Activated CD8-positive, alpha-beta memory T cell treated with anti-CD3 and anti-CD28 coated beads for 48 hours (primary cell): ENCODE measurements around the gene EMSY.

ENCODE experiments used
- DNase-seq, 3 experiments: peaks; one replicate each; pipeline ENCODE4 v3.0.0-alpha.2; 2020; ENCODE audit warnings: low read depth in 2 of 3, low spot score in 2 of 3

The EMSY gene

GRCh38 chr11:76523147-76523546 is 78.3 kb downstream of the EMSY start:
- DNase-seq = no peak

GRCh38 chr11:76523786-76524436 is 79.1 kb downstream of the EMSY start:
- no peak for DNase-seq

GRCh38 chr11:76524461-76524860 is 79.6 kb downstream of the EMSY start:
- DNase-seq = no peak

DNA sequence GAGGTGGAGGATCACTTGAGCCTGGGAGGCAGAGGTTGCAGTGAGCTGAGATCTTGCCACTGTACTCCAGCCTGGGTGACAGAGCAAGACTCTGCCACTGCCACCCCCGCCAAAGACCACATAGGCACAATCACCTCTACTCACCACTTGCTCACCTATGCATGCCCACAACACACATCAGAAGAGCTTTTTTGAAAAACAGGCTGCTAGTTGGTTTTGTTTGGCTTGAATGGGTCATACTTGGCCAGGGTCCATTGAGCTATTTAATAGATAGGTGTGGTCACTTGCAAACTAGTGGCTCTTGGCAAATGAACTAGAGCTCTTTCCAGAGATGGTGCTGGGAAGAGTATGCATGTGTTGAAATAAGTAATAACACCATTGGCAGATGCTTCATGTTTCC is 80.1 kb downstream of the EMSY start:
- DNase-seq = no peak

DNA sequence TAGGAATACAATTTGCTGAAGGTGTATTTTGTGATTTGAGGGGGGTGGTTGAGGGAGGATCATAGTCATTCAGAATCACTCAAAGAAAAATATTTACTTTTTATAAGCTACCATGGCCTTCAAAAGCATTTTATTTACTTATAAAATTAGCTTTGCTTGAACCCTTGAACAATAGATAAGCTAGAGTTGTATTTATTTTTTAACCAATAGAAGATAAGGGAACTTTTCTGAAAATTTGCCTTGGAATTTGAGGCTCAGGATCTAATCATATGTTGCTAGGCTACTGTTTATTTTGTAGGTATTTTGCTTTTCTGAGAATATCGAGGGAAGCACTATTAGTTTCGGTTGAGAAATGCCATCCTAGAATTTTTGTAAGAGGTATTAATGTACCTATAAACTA is 82.1 kb downstream of the EMSY start:
- no peak for DNase-seq

GRCh38 chr11:76542436-76542835 is 97.6 kb downstream of the EMSY start:
- DNase-seq = no peak

DNA sequence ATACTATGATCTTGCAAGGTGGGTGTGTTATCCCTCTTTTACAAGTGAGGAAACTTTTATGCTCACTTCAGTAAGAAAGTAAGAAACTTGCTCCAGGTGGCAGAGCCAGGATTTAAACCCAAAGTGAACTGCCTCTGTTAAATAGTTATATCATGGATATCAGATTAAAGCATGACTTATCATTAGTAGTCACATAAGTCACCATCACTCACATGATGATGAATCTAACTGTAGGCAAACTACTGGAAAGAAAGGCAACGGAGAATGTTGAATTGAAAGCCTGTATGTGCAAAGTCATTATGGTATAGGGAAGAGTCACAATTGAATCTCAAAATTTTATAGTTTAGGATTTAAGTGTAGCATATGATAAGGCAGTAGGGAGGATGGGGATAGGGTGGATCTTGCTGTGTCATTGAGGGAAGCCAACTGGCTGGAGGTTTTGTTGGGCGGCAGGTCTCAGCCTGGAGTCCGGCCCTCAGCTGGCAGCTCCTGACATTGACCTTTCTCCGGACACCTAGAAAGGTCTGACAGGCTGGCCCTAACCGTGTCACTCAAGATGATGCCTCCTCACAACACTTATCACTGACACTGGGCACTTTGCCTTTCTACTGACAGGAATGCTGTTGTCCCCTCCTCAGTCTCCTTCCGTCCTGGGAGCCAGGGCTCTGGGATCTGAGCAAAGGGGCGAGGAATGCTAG is 98.3 kb downstream of the EMSY start:
- no peak for DNase-seq

GRCh38 chr11:76550781-76551180 is 106.0 kb downstream of the EMSY start:
- no peak for DNase-seq

GRCh38 chr11:76551400-76551799 is 106.6 kb downstream of the EMSY start:
- no peak for DNase-seq

DNA sequence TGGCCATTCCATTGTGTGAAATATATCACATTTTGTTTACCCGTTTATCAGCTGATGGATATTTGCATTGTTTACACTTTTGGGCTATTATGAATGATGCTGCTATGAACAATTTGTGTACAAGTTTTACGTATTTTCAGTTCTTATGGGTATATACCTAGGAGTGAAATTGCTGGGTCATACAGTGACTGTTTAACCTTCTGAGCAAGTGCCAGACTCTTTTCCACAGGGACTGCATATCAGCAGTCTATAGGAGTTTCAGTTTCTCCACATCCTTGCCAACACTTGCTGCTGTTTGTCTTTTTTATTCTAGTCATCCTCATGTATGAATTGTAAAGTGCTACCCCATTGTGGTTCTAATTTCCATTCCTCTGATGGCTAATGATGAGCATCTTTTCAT is 108.2 kb downstream of the EMSY start:
- DNase-seq = no peak

DNA sequence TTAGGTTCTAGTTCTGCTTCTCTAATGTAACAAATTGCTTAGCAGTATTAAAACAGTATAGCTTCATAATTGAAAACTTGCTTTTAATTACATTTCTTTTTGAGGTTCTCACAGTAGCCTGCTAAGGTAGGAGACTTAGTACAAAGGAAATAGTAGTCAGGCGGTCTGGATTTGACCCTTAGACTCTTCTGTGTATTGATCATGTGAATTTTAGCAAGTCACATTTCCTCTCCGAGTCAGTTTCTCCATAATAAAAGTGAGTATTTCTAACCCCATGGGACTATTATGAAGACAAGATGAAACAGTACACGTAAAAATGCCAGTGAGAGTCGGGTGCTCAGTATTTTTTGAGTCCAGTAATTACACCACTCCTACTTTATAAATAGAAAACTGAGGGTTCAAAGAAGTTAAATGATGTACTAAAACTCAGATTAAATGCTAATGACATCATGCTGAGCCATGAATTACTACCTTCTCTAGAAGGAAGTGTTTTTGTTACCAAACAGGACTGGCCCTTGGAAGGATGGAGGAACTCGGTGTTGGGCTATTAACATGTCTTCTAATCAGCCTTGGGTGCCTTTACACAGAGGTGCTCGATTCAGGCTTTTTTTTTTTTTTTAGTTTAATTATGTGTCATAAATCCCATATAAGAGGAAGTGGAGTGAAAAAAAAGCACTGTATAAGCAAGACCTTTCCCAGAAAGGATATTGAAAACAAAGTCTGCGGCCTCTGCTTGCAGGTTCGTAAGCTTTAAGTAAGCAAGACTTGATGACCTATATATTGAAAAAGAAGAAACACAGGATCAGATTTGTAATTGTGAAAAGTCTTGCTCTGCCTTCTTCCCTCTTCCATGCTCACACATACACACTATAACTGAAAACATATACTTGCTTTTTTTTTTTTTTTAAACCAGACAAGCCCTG is 109.0 kb downstream of the EMSY start:
- no peak for DNase-seq

DNA sequence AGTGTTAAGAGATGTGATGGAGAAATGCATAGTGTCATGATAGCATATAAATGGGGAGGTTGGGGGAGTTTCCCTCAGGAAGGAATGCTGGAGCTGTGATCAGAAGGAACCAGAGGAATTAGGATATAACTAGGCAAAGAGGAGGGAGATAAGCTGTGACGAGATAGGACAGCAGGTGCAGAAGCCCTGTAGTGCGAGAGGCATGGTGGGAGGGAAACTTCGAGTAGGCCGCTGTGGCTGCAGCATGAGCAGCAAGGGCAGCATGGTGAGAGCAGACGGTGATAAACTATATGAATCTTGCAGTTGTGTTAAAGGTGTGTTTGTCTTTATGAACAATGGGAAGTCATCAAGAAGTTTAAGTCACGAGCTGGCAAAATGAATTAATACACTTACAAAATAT is 109.9 kb downstream of the EMSY start:
- no peak for DNase-seq

- DNase-seq = no peak
These were observed 112.6 kb downstream of the EMSY start for GRCh38 chr11:76557466-76557865.

DNA sequence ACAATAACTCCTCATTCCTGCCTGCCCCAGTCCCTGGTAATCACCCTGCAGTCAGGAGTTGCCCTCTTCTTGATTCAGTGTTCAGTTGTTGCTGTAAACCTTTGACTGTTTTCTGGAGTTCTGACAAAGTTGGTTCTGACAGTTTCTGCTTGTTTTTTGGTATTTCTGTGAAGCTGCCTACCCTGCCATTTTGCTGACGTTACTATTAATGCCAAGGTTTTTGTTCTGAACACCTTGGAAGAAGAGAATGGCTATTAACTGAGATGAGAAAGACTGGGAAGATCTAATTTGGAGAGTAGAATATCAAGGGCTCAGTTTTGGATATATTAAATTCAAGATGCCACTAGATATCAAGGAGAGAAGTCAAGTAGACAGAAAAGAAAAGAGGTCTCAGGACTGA is 113.7 kb downstream of the EMSY start:
- DNase-seq = no peak

- DNase-seq = no peak
These were observed 114.1 kb downstream of the EMSY start for GRCh38 chr11:76558891-76559290.

DNA sequence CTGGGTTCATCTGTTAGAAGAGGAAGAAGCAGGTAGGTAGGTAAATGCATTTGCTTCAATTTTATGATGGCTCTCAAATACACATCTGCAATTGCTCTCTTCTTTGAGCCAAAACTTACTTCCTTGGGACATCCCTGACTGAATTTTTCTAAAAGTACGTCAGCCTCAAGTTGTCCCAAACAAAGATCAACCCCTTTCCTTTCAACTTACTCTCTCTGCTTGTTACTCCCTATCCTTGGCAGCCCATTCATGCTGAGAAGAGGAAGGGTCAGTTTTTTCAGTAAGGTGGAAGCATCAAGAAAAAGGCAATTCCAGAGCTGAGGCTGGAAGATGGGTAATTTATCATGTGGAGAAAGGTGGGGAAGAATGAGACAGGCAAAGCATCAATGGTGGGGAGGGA is 114.5 kb downstream of the EMSY start:
- DNase-seq = no peak

DNA sequence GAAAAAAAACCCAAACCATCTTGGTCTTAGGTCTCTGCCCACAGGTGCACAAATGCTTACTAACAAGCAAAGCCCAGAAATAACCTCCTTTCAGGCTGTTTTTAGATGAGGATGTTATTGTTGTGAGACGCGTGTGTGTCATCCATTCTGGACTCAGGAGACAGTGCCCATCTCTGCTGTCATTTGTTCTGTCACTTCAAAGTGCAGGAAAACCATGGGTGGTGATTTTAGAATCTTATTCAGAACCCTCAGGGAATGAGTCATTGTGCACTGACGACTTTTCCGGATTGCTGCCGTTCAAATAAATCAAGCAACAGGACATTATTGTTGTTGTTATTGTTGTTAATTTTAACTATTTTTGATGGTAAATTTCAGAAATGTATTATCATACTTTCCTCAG is 115.4 kb downstream of the EMSY start:
- no peak for DNase-seq

DNA sequence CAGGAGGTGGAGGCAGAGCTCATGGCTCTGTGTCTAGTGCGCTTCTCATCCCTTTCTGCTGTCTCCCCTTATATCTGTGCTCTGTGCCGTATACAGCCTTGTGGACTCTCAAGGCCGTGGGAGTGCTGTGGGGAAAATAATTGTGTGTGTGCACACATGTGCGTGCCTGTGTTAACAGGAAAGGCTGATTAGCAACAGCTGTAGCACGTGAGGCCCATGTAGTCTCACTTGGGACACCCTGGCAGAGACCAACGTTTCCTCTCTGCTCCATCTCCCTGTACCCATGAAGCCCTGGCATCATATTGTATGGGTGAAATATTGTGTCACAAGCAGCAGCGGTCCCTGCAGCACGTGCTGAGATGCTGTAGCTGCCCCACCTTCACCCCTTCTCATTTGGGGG is 116.4 kb downstream of the EMSY start:
- DNase-seq = no peak

- DNase-seq = no peak
These were observed 117.7 kb downstream of the EMSY start for GRCh38 chr11:76562541-76562940.

DNA sequence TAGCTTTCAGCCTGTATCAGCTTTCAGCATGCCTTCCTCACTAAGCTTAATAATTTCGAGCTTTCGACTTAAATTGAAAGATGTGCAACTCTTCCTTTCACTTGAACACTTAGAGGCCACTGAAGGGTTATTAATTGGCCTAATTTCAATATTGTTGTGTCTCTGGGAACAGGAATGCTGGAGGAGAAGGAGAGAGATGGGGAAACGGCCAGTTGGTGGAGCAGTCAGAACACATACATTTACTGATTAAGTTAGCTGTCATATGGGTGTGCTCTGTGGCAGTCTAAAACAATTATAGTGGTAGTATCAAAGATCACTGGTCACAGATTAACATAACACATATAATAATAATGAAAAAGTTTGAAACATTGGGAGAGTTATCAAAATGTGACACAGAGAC is 119.5 kb downstream of the EMSY start:
- DNase-seq = no peak

GRCh38 chr11:76566811-76567210 is 122.0 kb downstream of the EMSY start:
- no peak for DNase-seq

- no peak for DNase-seq
These were observed 122.4 kb downstream of the EMSY start for GRCh38 chr11:76567261-76567660.
